HEK293 (cell line): ENCODE measurements around the gene LMNTD2.

Experiments used
- GFI1B ChIP-seq: fragments of 450-650 bp; formaldehyde crosslinking; IDR thresholded peaks from 2 replicates; pipeline ENCODE4 v1.5.1; 2016; ENCODE audit warnings: missing biosample characterization, missing genetic modification characterization
- KLF10 ChIP-seq: fragments of 450-650 bp; IDR thresholded peaks from 2 replicates; pipeline ENCODE4 v1.5.1; 2018; ENCODE audit warnings: missing biosample characterization, mild to moderate bottlenecking, missing genetic modification characterization
- KLF7 ChIP-seq: fragments of 450-650 bp; formaldehyde crosslinking; IDR thresholded peaks from 2 replicates; pipeline ENCODE4 v1.5.1; 2016; ENCODE audit warnings: missing biosample characterization, missing genetic modification characterization, borderline replicate concordance
- KLF8 ChIP-seq: fragments of 450-650 bp; formaldehyde crosslinking; IDR thresholded peaks from 2 replicates; pipeline ENCODE4 v1.5.1; 2016; ENCODE audit warnings: missing biosample characterization, missing genetic modification characterization
- MZF1 ChIP-seq: fragments of 450-650 bp; formaldehyde crosslinking; IDR thresholded peaks from 2 replicates; pipeline ENCODE4 v1.5.1; 2017; ENCODE audit warnings: missing biosample characterization, missing genetic modification characterization, borderline replicate concordance
- OSR2 ChIP-seq: fragments of 450-650 bp; formaldehyde crosslinking; IDR thresholded peaks from 2 replicates; pipeline ENCODE4 v1.5.1; 2016; ENCODE audit warnings: missing biosample characterization, missing genetic modification characterization
- OVOL3 ChIP-seq: fragments of 450-650 bp; formaldehyde crosslinking; IDR thresholded peaks from 2 replicates; pipeline ENCODE4 v1.5.1; 2016; ENCODE audit warnings: missing biosample characterization, missing genetic modification characterization
- SCRT2 ChIP-seq: fragments of 450-650 bp; formaldehyde crosslinking; IDR thresholded peaks from 2 replicates; pipeline ENCODE4 v1.5.1; 2016; ENCODE audit warnings: missing biosample characterization, missing genetic modification characterization
- SP3 ChIP-seq: fragments of 450-650 bp; formaldehyde crosslinking; IDR thresholded peaks from 2 replicates; pipeline ENCODE4 v1.5.1; 2016; ENCODE audit warnings: missing biosample characterization, missing genetic modification characterization
- YY2 ChIP-seq: fragments of 450-650 bp; formaldehyde crosslinking; IDR thresholded peaks from 2 replicates; pipeline ENCODE4 v1.5.1; 2016; ENCODE audit warnings: missing biosample characterization, missing genetic modification characterization
- ZBTB20 ChIP-seq: fragments of 450-650 bp; formaldehyde crosslinking; IDR thresholded peaks from 2 replicates; pipeline ENCODE4 v1.5.1; 2016; ENCODE audit warnings: missing biosample characterization, missing genetic modification characterization
- ZBTB48 ChIP-seq: fragments of 450-650 bp; formaldehyde crosslinking; IDR thresholded peaks from 2 replicates; pipeline ENCODE4 v1.5.1; 2016; ENCODE audit warnings: missing biosample characterization, missing genetic modification characterization
- ZBTB7A ChIP-seq: fragments of 450-650 bp; formaldehyde crosslinking; IDR thresholded peaks from 2 replicates; pipeline ENCODE4 v1.5.1; 2016; ENCODE audit warnings: low read depth, missing biosample characterization, missing genetic modification characterization
- ZBTB8A ChIP-seq: fragments of 450-650 bp; formaldehyde crosslinking; IDR thresholded peaks from 2 replicates; pipeline ENCODE4 v1.5.1; 2016; ENCODE audit warnings: missing biosample characterization, missing genetic modification characterization
- ZFP37 ChIP-seq: fragments of 450-650 bp; formaldehyde crosslinking; IDR thresholded peaks from 2 replicates; pipeline ENCODE4 v1.5.1; 2016; ENCODE audit warnings: missing biosample characterization, missing genetic modification characterization
- ZFP41 ChIP-seq: fragments of 450-650 bp; formaldehyde crosslinking; IDR thresholded peaks from 2 replicates; pipeline ENCODE4 v1.5.1; 2016; ENCODE audit warnings: missing biosample characterization, missing genetic modification characterization, borderline replicate concordance
- ZNF121 ChIP-seq: fragments of 450-650 bp; formaldehyde crosslinking; IDR thresholded peaks from 2 replicates; pipeline ENCODE4 v1.5.1; 2016; ENCODE audit warnings: missing biosample characterization, missing genetic modification characterization
- ZNF2 ChIP-seq: fragments of 450-650 bp; formaldehyde crosslinking; IDR thresholded peaks from 2 replicates; pipeline ENCODE4 v1.5.1; 2016; ENCODE audit warnings: missing biosample characterization, missing genetic modification characterization
- ZNF274 ChIP-seq, 2 experiments: fragments of 200-500 bp in 1 of 2; fragments of 450-650 bp in 1 of 2; sonication (Bioruptor generic) in 1 of 2; formaldehyde crosslinking in 1 of 2; IDR thresholded peaks; 2 replicates each; pipeline versions ENCODE4 v1.5.1 to v1.6.1; 2014 to 2016; ENCODE audit warnings: borderline replicate concordance in 1 of 2, inconsistent platforms in 1 of 2, low read length in 1 of 2, missing biosample characterization in 1 of 2, missing genetic modification characterization in 1 of 2
- ZNF292 ChIP-seq: fragments of 450-650 bp; formaldehyde crosslinking; IDR thresholded peaks from 2 replicates; pipeline ENCODE4 v1.5.1; 2016; ENCODE audit warnings: low read depth, missing biosample characterization, missing genetic modification characterization, borderline replicate concordance
- ZNF350 ChIP-seq: fragments of 450-650 bp; formaldehyde crosslinking; IDR thresholded peaks from 2 replicates; pipeline ENCODE4 v1.5.0; 2017; ENCODE audit warnings: missing biosample characterization, mild to moderate bottlenecking, missing genetic modification characterization
- ZNF501 ChIP-seq: fragments of 450-650 bp; formaldehyde crosslinking; IDR thresholded peaks from 2 replicates; pipeline ENCODE4 v1.5.1; 2016; ENCODE audit warnings: missing biosample characterization, missing genetic modification characterization
- ZNF585B ChIP-seq: fragments of 450-650 bp; formaldehyde crosslinking; IDR thresholded peaks from 2 replicates; pipeline ENCODE4 v1.5.1; 2016; ENCODE audit warnings: missing biosample characterization, missing genetic modification characterization
- ZNF596 ChIP-seq: fragments of 450-650 bp; IDR thresholded peaks from 2 replicates; pipeline ENCODE4 v1.5.0; 2018; ENCODE audit warnings: missing biosample characterization, mild to moderate bottlenecking, missing genetic modification characterization, moderate library complexity
- ZNF621 ChIP-seq: fragments of 450-650 bp; formaldehyde crosslinking; IDR thresholded peaks from 2 replicates; pipeline ENCODE4 v1.5.1; 2017; ENCODE audit warnings: missing biosample characterization, missing genetic modification characterization
- ZNF654 ChIP-seq: fragments of 450-650 bp; formaldehyde crosslinking; IDR thresholded peaks from 2 replicates; pipeline ENCODE4 v1.5.1; 2016; ENCODE audit warnings: low read depth, missing biosample characterization, missing genetic modification characterization
- ZNF747 ChIP-seq: fragments of 450-650 bp; formaldehyde crosslinking; IDR thresholded peaks from 2 replicates; pipeline ENCODE4 v1.5.1; 2016; ENCODE audit warnings: missing biosample characterization, missing genetic modification characterization
- ZNF76 ChIP-seq: fragments of 450-650 bp; formaldehyde crosslinking; IDR thresholded peaks from 2 replicates; pipeline ENCODE4; 2016; ENCODE audit warnings: low read depth, missing biosample characterization, missing genetic modification characterization, borderline replicate concordance
- TF ChIP-seq, protein P1 (sequence below): fragments of 450-650 bp; formaldehyde crosslinking; IDR thresholded peaks from 2 replicates; pipeline ENCODE4 v1.5.1; 2016; ENCODE audit warnings: missing biosample characterization, missing genetic modification characterization
- TF ChIP-seq, protein P2 (sequence below): fragments of 450-650 bp; formaldehyde crosslinking; IDR thresholded peaks from 2 replicates; pipeline ENCODE4 v1.5.1; 2016; ENCODE audit warnings: missing biosample characterization, missing genetic modification characterization
- TF ChIP-seq, protein P3 (sequence below): fragments of 450-650 bp; formaldehyde crosslinking; IDR thresholded peaks from 2 replicates; pipeline ENCODE4 v1.5.1; 2016; ENCODE audit warnings: missing biosample characterization, missing genetic modification characterization
- TF ChIP-seq, protein P4 (sequence below): fragments of 450-650 bp; formaldehyde crosslinking; IDR thresholded peaks from 2 replicates; pipeline ENCODE4 v1.5.1; 2017; ENCODE audit warnings: missing biosample characterization, missing genetic modification characterization
- TF ChIP-seq, protein P5 (sequence below): fragments of 450-650 bp; formaldehyde crosslinking; optimal IDR thresholded peaks from 2 replicates; pipeline ENCODE3; 2016; ENCODE audit warnings: missing biosample characterization, mild to moderate bottlenecking, missing genetic modification characterization

Gene LMNTD2

DNA sequence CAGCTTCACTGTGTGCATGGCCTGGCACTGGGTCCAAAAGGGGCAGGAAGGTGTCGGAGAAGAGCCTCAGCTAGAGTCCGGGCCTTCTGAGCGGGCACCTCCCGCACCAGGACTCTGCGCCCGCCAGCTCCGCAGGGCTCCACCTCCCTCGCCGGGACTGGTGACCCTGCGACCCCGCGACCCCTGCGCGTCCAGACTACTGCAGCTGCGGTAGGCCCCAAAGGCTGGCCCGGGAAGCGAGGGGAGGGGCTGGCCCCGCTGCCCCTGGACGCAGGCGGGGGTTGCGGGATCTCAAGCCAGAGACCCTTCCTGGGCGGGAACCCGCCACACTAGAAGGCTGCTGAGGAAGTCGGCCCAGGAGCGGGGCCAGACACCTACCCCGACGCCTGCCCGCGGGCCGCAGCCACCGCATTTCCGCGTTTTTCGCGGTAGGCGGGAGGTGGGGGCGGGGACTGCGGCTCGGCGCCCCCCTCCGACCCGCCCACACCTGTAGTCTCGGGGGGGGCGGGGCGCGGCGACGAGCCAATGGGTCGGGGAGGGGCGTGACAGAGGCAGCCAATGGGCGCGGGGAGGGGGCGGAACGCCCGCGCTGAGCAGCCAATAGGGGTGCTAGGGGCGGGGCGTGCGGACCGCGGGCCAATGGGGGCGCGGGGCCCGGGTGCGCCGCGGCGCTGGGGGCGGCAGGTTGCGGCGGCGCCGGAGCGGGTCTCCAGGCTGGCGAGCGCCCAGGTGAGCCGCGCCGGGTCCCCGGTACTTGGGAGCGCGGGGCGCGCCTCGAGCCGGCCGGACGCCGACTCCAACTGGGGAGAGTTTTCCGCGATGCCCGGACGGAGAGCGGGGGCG is at the start of gene LMNTD2, which contains the start of gene RASSF7 (continued):
- TF ChIP-seq, protein P1, sequence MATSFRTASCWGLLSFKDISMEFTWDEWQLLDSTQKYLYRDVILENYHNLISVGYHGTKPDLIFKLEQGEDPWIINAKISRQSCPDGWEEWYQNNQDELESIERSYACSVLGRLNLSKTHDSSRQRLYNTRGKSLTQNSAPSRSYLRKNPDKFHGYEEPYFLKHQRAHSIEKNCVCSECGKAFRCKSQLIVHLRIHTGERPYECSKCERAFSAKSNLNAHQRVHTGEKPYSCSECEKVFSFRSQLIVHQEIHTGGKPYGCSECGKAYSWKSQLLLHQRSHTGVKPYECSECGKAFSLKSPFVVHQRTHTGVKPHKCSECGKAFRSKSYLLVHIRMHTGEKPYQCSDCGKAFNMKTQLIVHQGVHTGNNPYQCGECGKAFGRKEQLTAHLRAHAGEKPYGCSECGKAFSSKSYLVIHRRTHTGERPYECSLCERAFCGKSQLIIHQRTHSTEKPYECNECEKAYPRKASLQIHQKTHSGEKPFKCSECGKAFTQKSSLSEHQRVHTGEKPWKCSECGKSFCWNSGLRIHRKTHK (tag by site-specific recombination), result no peak
- TF ChIP-seq GFI1B (tag by site-specific recombination) (no peak), ZNF2 (tag by site-specific recombination) (peak; percentile 79), ZNF585B (tag by site-specific recombination) (no peak), OSR2 (peak; percentile 86), ZNF596 (tag by site-specific recombination) (no peak), ZBTB8A (tag by site-specific recombination) (peak; percentile 65), ZFP37 (tag by site-specific recombination) (no peak), KLF8 (tag by site-specific recombination) (peak; percentile 48; the same call in 1 of the 2 replicates), KLF7 (tag by site-specific recombination) (no peak), ZNF654 (tag by site-specific recombination) (no peak), ZNF350 (tag by site-specific recombination) (no peak), ZBTB7A (tag by site-specific recombination) (peak; percentile 48; the same call in 1 of the 2 replicates), ZNF76 (0 out of 2 replicates have a peak, but pooled peaks have one; percentile 33), KLF10 (tag by site-specific recombination) (peak; percentile 88), YY2 (tag by site-specific recombination) (no peak), SCRT2 (tag by site-specific recombination) (peak; percentile 86), MZF1 (tag by site-specific recombination) (no peak), ZBTB48 (tag by site-specific recombination) (no peak), ZBTB20 (tag by site-specific recombination) (peak; percentile 84; the same call in 1 of the 2 replicates), ZFP41 (tag by site-specific recombination) (no peak), ZNF121 (tag by site-specific recombination) (no peak), ZNF292 (tag by site-specific recombination) (no peak), OVOL3 (no peak), ZNF747 (no peak), ZNF274 (IDR thresholded peaks at IDR 0.05; ENCODE audit: low read length) (no peak), ZNF274 (tag by site-specific recombination; IDR thresholded peaks at IDR 0.05; ENCODE audit: borderline replicate concordance) (no peak), SP3 (tag by site-specific recombination) (peak; percentile 86), ZNF501 (tag by site-specific recombination) (0 out of 2 replicates have a peak, but pooled peaks have one; percentile 39), ZNF621 (tag by site-specific recombination) (no peak)
- TF ChIP-seq, protein P2, sequence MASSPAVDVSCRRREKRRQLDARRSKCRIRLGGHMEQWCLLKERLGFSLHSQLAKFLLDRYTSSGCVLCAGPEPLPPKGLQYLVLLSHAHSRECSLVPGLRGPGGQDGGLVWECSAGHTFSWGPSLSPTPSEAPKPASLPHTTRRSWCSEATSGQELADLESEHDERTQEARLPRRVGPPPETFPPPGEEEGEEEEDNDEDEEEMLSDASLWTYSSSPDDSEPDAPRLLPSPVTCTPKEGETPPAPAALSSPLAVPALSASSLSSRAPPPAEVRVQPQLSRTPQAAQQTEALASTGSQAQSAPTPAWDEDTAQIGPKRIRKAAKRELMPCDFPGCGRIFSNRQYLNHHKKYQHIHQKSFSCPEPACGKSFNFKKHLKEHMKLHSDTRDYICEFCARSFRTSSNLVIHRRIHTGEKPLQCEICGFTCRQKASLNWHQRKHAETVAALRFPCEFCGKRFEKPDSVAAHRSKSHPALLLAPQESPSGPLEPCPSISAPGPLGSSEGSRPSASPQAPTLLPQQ, result no peak
- TF ChIP-seq, protein P3, sequence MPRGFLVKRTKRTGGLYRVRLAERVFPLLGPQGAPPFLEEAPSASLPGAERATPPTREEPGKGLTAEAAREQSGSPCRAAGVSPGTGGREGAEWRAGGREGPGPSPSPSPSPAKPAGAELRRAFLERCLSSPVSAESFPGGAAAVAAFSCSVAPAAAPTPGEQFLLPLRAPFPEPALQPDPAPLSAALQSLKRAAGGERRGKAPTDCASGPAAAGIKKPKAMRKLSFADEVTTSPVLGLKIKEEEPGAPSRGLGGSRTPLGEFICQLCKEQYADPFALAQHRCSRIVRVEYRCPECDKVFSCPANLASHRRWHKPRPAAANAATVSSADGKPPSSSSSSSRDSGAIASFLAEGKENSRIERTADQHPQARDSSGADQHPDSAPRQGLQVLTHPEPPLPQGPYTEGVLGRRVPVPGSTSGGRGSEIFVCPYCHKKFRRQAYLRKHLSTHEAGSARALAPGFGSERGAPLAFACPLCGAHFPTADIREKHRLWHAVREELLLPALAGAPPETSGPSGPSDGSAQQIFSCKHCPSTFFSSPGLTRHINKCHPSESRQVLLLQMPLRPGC (tag by site-specific recombination), result no peak
- TF ChIP-seq, protein P4, sequence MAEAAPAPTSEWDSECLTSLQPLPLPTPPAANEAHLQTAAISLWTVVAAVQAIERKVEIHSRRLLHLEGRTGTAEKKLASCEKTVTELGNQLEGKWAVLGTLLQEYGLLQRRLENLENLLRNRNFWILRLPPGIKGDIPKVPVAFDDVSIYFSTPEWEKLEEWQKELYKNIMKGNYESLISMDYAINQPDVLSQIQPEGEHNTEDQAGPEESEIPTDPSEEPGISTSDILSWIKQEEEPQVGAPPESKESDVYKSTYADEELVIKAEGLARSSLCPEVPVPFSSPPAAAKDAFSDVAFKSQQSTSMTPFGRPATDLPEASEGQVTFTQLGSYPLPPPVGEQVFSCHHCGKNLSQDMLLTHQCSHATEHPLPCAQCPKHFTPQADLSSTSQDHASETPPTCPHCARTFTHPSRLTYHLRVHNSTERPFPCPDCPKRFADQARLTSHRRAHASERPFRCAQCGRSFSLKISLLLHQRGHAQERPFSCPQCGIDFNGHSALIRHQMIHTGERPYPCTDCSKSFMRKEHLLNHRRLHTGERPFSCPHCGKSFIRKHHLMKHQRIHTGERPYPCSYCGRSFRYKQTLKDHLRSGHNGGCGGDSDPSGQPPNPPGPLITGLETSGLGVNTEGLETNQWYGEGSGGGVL (tag by site-specific recombination), result peak; percentile 66
- TF ChIP-seq, protein P5, sequence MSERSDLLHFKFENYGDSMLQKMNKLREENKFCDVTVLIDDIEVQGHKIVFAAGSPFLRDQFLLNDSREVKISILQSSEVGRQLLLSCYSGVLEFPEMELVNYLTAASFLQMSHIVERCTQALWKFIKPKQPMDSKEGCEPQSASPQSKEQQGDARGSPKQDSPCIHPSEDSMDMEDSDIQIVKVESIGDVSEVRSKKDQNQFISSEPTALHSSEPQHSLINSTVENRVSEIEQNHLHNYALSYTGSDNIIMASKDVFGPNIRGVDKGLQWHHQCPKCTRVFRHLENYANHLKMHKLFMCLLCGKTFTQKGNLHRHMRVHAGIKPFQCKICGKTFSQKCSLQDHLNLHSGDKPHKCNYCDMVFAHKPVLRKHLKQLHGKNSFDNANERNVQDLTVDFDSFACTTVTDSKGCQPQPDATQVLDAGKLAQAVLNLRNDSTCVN (tag by site-specific recombination), result peak; percentile 51
